Sigmoid colon (tissue), 7 donors: Measurements from ENCODE around the gene ATP2B3. TPM values are rescaled to one million over a fixed set of nuclear protein-coding genes. Genes with fewer than 3 reads are reported as not detected.

Source experiments
- DNase-seq: peaks from one replicate; pipeline ENCODE4 v3.0.0-alpha.2; 2019
- H3K27ac ChIP-seq, 4 donors: fragments of 200-600 bp; sonication (generic); one replicate each; pipeline ENCODE4 v1.5.1; 2016 to 2019; ENCODE audit warnings: mild to moderate bottlenecking in 1 of 4
- H3K27me3 ChIP-seq, 3 donors: fragments of 200-600 bp; sonication (generic); one replicate each; pipeline ENCODE4 v1.5.1; 2019; ENCODE audit warnings: mild to moderate bottlenecking in 1 of 3
- H3K36me3 ChIP-seq, 4 donors: fragments of 200-600 bp; sonication (generic); one replicate each; pipeline ENCODE4 v1.5.1; 2016 to 2019
- H3K4me1 ChIP-seq, 4 donors: fragments of 200-600 bp; sonication (generic); one replicate each; pipeline ENCODE4 v1.5.1; 2017 to 2019
- H3K4me3 ChIP-seq, 4 donors: fragments of 200-600 bp; sonication (generic); one replicate each; pipeline ENCODE4 v1.5.1; 2017 to 2019; ENCODE audit warnings: mild to moderate bottlenecking in 2 of 4, moderate library complexity in 1 of 4
- H3K9me3 ChIP-seq, 4 donors: fragments of 200-600 bp in 3 of 4; sonication (generic) in 3 of 4; one replicate each; pipeline versions ENCODE4 v1.5.1 to v1.6.1; 2013 to 2019
- CTCF ChIP-seq, 4 experiments: fragments of 450-650 bp in 3 of 4; fragments of 200-600 bp in 1 of 4; IDR thresholded peaks; one replicate each; pipeline ENCODE4 v1.5.1; 2016 to 2019; ENCODE audit warnings: antibody characterized with exemption in 4 of 4, mild to moderate bottlenecking in 3 of 4, moderate library complexity in 2 of 4
- EP300 ChIP-seq, 4 donors: sonication (generic); formaldehyde crosslinking; IDR thresholded peaks; one replicate each; pipeline ENCODE4 v1.6.1; 2017; ENCODE audit warnings: antibody characterized with exemption in 4 of 4
- POLR2A ChIP-seq, 2 donors: fragments of 450-650 bp; IDR thresholded peaks; one replicate each; pipeline ENCODE4 v1.6.1; 2016; ENCODE audit warnings: antibody characterized with exemption in 2 of 2, mild to moderate bottlenecking in 2 of 2, moderate library complexity in 2 of 2
- POLR2AphosphoS5 ChIP-seq, 4 donors: sonication (generic); formaldehyde crosslinking; IDR thresholded peaks; one replicate each; pipeline ENCODE4 v1.6.1; 2017; ENCODE audit warnings: antibody characterized with exemption in 4 of 4
- WGBS, 2 donors: extraction: QIAGEN DNeasy Blood & Tissue Kit; methylation state at CpG; one replicate each; pipeline ENCODE4 v1.1.7; 2013; 5-methylcytosine and 5-hydroxymethylcytosine counted together
- intact Hi-C: fragments of 100-400 bp; cut with DNase I; formaldehyde crosslinking; loops from one replicate; pipeline ENCODE4 v1.15.1; 2023
- polyA plus RNA-seq, 3 donors: library from polyadenylated mRNA; stranded (reverse); fragments of 200-250 nt; gene quantifications; one replicate each; pipeline ENCODE4 v1.2.3, GENCODE V29; 2013
- total RNA-seq, 4 donors: library from RNA; depleted of rRNA; stranded (reverse); fragments of >200 nt; gene quantifications; one replicate each; pipeline ENCODE4 v1.1.0, GENCODE V29; 2016
- donor health status: healthy with polysubstance abuse.
- donor health status: Bipolar disorder and iron deficiency.
- donor health status: healthy.

The ATP2B3 gene
- total and polyA plus RNA-seq, 7 donors: under 0.01 to 0.95 (median 0.26) TPM; not detected in 2

GRCh38 chrX:153487590-153488071 lies 29.8 kb upstream of the ATP2B3 start:
- no peak for DNase-seq
- no peaks in the 10 kb centered on the region for H3K4me1 ChIP-seq
- WGBS, 2 donors: 56 to 68% methylated on average over 11 of the region's 11 CpGs

GRCh38 chrX:153488231-153488914 lies 29.1 kb upstream of the ATP2B3 start:
- TF ChIP-seq POLR2A (IDR thresholded peaks at IDR 0.05) (no peak), POLR2AphosphoS5 (IDR thresholded peaks at IDR 0.05) (no peak), CTCF (IDR thresholded peaks at IDR 0.05) (no peak), EP300 (IDR thresholded peaks at IDR 0.05) (no peak)

More at GRCh38 chrX:153487590-153488071, 29.8 kb upstream of the ATP2B3 start:
- Histone ChIP-seq H3K27me3 (no peaks in the 10 kb centered on the region), H3K4me3 (no peak overlapping the region), H3K27ac (no peak overlapping the region), H3K9me3 (no peaks in the 10 kb centered on the region), H3K36me3 (no peaks in the 10 kb centered on the region)
- no peak for TF ChIP-seq EP300 (IDR thresholded peaks at IDR 0.05)
- no peak for TF ChIP-seq POLR2A (IDR thresholded peaks at IDR 0.05)
- TF ChIP-seq CTCF (IDR thresholded peaks at IDR 0.05): no peak
- no peak for TF ChIP-seq POLR2AphosphoS5 (IDR thresholded peaks at IDR 0.05)
- intact Hi-C loops: no loop called here

DNA sequence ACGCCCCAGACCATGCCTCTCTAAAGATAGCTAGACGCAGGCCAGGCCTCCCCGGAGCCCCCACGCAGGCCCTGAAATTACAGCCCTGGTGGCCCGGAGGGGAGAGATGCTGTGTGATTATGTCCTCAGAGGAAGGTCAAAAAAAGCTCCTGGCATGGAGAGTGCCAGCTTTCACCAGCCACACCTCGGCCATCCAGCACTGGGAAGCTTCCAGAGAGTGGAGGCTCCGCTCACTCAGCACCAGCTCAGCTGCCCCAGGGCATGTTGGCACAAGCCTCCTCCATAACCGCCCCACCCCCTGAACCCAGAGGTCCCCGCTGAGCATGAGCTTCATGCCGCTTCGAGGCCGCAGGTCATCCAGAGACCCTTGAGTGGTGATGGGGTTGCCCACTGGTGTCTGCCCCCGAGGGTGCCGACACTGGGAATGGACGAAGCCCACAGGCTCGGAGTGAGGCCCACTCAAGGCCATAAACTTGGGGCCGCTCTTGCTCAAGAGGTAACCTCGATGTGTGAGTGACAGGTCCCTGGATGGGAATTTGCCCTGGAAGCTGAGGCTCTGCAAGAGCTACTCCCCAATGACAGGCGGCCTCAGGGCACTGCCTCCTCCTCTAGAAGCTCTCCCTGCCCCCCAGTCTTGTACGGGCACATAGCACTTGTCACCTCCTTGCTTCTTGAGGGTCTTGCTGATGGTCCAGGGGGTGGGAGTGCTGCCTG lies 27.1 kb upstream of the ATP2B3 start:
- no peak overlapping the region for H3K4me3 ChIP-seq
- WGBS, 2 donors: 88 to 95% methylated on average over 20 of the region's 20 CpGs
- DNase-seq: no peak
- H3K27ac ChIP-seq: no peak overlapping the region
- intact Hi-C loops: no loop called here
- H3K27me3 ChIP-seq: no peaks in the 10 kb centered on the region
- H3K9me3 ChIP-seq: no peaks in the 10 kb centered on the region
- TF ChIP-seq CTCF (IDR thresholded peaks at IDR 0.05): no peak
- no peak for TF ChIP-seq POLR2AphosphoS5 (IDR thresholded peaks at IDR 0.05)
- no peak for TF ChIP-seq POLR2A (IDR thresholded peaks at IDR 0.05)
- no peak for TF ChIP-seq EP300 (IDR thresholded peaks at IDR 0.05)
- no peaks in the 10 kb centered on the region for H3K4me1 ChIP-seq
- no peaks in the 10 kb centered on the region for H3K36me3 ChIP-seq

More at GRCh38 chrX:153488231-153488914, 29.1 kb upstream of the ATP2B3 start:
- no peak for DNase-seq
- H3K36me3 ChIP-seq: no peaks in the 10 kb centered on the region
- H3K27me3 ChIP-seq: no peaks in the 10 kb centered on the region
- H3K4me1 ChIP-seq: no peaks in the 10 kb centered on the region
- intact Hi-C loops: no loop called here
- peak overlapping the region in 1 of 4 donors; percentile 21 for H3K27ac ChIP-seq
- no peak overlapping the region for H3K4me3 ChIP-seq
- WGBS, 2 donors: 23 to 55% methylated on average over 27 of the region's 27 CpGs
- no peaks in the 10 kb centered on the region for H3K9me3 ChIP-seq

DNA sequence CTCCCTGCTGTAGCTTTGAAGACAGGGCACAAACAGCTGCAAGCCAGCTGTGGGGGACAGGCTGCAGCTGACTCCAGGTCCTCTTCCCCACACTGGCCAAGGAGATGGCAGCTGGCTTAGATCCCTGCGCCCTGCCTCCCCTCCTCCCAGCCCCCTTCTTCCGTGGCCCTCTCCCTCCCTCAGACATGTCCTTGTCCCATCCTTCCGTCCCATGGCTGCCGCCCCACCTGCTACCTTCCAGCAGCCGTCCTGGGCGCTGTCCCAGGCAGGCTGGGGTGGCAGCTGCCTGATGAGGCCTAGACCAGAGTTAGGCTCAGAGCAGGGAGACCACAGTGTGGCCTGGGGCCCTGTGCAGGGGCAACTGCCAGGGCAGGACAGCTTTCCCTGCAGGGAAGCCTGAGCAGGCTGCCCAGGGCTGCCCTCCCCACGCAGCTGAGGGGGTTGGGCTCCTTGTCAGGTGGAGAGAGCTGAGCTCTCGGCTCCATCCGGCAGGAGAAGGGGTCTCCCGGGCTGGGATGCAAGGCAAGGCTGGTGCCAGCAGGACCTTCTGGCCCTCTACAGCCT lies 26.0 kb upstream of the ATP2B3 start:
- Histone ChIP-seq H3K4me1 (no peaks in the 10 kb centered on the region), H3K27me3 (peaks cover 0 to 7% (median 0%) of the 10 kb centered on the region in 3 donors), H3K9me3 (no peaks in the 10 kb centered on the region), H3K4me3 (no peak overlapping the region), H3K27ac (peak overlapping the region in 1 of 4 donors; percentile 7), H3K36me3 (no peaks in the 10 kb centered on the region)
- WGBS, 2 donors: 52 to 73% methylated on average over 10 of the region's 10 CpGs
- intact Hi-C loops: no loop called here
- DNase-seq: no peak
- TF ChIP-seq POLR2AphosphoS5 (IDR thresholded peaks at IDR 0.05) (no peak), EP300 (IDR thresholded peaks at IDR 0.05) (no peak), POLR2A (IDR thresholded peaks at IDR 0.05) (no peak), CTCF (IDR thresholded peaks at IDR 0.05) (no peak)
